Measurements from ENCODE around the gene GSTO2.

GSTO2 gene

GRCh38 chr10:104317269-104317710 is 48.3 kb downstream of the GSTO2 start:
- Histone ChIP-seq H2AFZ (no peak overlapping the region), H3K27ac (no peak overlapping the region), H3K36me3 (ENCODE audit: control insufficient read depth, insufficient read depth, low read length) (no peaks in the 10 kb centered on the region), H3K4me3 (ENCODE audit: low read depth, low read length) (no peak overlapping the region), H3K27me3 (ENCODE audit: control insufficient read depth, insufficient read depth, low read length) (no peaks in the 10 kb centered on the region), H3K4me1 (peaks cover 1% of the 10 kb centered on the region), H3K9ac (no peak overlapping the region), H3K79me2 (peaks cover 2% of the 10 kb centered on the region), H3K4me2 (ENCODE audit: low read length) (no peak overlapping the region), H3K9me3 (ENCODE audit: control insufficient read depth, low read length) (no peaks in the 10 kb centered on the region)
- TF ChIP-seq, protein P1, sequence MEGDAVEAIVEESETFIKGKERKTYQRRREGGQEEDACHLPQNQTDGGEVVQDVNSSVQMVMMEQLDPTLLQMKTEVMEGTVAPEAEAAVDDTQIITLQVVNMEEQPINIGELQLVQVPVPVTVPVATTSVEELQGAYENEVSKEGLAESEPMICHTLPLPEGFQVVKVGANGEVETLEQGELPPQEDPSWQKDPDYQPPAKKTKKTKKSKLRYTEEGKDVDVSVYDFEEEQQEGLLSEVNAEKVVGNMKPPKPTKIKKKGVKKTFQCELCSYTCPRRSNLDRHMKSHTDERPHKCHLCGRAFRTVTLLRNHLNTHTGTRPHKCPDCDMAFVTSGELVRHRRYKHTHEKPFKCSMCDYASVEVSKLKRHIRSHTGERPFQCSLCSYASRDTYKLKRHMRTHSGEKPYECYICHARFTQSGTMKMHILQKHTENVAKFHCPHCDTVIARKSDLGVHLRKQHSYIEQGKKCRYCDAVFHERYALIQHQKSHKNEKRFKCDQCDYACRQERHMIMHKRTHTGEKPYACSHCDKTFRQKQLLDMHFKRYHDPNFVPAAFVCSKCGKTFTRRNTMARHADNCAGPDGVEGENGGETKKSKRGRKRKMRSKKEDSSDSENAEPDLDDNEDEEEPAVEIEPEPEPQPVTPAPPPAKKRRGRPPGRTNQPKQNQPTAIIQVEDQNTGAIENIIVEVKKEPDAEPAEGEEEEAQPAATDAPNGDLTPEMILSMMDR (IDR thresholded peaks at IDR 0.05), result no peak

DNA sequence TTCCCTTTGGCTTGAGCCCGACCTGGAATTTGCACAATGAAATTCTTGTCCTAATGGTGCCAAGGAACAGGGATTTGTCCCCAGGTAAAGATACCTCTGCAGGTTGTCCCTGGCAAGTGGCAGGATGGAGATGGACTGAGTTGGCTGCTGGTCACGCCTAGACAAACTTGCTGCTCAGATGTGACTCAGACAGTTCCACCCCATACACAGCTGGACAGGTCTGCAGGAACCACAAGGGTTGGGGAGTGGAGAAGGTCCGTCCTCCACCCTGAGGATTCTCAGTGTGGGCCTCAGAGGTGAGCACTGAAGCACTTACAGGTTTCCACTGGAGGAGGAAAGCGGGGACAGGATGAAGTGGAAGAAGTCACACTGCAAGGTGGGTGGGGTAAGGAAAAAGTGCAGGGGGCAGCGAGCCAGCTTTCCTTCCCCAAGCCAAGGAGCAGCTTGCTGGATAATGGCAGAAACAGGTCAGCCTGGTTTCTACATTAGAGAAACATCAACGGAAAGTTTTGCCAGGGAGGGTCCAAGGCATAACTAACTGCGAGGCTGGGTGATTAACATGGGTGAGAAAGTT is 48.8 kb downstream of the GSTO2 start:
- no peak overlapping the region for H3K9ac ChIP-seq
- H3K27ac ChIP-seq, result no peak overlapping the region
- TF ChIP-seq, protein P1 (IDR thresholded peaks at IDR 0.05), result no peak
- H3K4me2 ChIP-seq (ENCODE audit: low read length), result no peak overlapping the region
- peaks cover 7% of the 10 kb centered on the region for H3K4me1 ChIP-seq
- H3K79me2 ChIP-seq, result peaks cover 2% of the 10 kb centered on the region
- no peaks in the 10 kb centered on the region for H3K27me3 ChIP-seq (ENCODE audit: control insufficient read depth, insufficient read depth, low read length)
- H3K4me3 ChIP-seq (ENCODE audit: low read depth, low read length), result no peak overlapping the region
- no peaks in the 10 kb centered on the region for H3K36me3 ChIP-seq (ENCODE audit: control insufficient read depth, insufficient read depth, low read length)
- no peaks in the 10 kb centered on the region for H3K9me3 ChIP-seq (ENCODE audit: control insufficient read depth, low read length)
- no peak overlapping the region for H2AFZ ChIP-seq

DNA sequence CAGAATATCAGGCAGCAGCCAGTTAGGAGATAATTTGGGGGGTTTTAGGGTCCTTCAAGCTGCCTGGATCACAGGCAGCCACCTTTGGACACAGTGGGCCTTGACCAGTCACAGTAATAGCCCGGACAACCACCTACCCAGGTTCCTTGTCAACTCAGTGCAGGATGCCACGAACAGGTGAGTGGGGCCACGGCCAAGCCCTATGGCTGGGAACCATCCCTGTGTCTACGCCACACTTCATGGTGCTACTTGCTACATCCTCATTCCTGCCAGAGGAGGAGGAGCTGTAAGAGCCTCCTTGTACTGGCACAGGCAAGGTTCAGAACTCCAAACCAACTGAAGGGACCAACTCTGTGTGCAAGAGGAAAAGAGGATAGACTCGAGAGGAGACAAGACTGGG is 49.3 kb downstream of the GSTO2 start:
- Histone ChIP-seq H3K9me3 (ENCODE audit: control insufficient read depth, low read length) (no peaks in the 10 kb centered on the region), H3K79me2 (peaks cover 2% of the 10 kb centered on the region), H3K27me3 (ENCODE audit: control insufficient read depth, insufficient read depth, low read length) (no peaks in the 10 kb centered on the region), H3K27ac (no peak overlapping the region), H3K4me3 (ENCODE audit: low read depth, low read length) (no peak overlapping the region), H3K36me3 (ENCODE audit: control insufficient read depth, insufficient read depth, low read length) (no peaks in the 10 kb centered on the region), H2AFZ (no peak overlapping the region), H3K4me2 (ENCODE audit: low read length) (no peak overlapping the region), H3K9ac (no peak overlapping the region), H3K4me1 (peaks cover 7% of the 10 kb centered on the region)
- TF ChIP-seq, protein P1 (IDR thresholded peaks at IDR 0.05), result no peak

DNA sequence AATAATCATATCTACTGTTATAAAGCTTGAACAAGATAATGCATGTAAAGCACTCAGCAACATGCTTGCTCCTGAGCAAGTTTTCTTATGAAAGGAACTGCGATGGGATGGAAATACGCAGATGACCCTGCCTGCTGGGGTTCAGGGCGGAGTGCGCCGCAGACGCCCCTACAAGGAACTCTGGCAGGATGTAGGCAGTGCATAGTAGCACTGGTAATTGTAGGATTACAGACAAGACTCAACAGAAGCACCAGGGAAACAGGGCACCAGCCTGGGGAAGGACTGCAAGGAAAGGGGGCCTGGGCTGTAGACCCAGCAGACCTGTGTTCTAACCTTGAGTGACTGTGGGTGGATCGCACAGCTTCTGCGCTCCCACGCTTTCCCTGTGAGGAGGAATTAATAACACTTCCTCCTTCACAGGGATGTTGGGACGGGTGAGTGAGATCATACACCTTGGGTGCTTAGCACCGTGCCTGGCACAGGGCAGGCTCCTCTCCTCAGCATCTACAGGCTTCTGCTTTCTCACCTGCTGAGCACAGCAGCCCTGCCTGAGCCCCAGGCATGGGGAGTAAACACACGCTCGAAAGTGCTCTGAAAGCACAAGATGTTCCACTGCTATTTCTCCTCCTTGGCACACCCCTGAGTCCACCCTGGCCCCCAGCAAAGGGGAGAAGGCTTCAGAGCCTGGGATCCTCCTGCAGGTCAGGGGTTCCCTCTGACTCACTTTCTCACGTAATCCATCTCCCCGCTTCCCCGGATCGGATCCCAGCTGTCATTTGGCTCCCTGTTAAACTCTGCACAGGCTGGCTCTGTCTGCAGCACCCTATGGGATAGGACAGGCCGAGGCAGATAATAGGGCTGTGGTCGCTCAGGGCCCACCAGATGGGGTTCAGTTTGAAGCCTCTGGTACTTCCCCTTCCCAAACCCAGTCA is 50.1 kb downstream of the GSTO2 start:
- Histone ChIP-seq H3K79me2 (peaks cover 3% of the 10 kb centered on the region), H3K27ac (no peak overlapping the region), H3K4me1 (peaks cover 7% of the 10 kb centered on the region), H3K9ac (no peak overlapping the region), H3K4me3 (ENCODE audit: low read depth, low read length) (no peak overlapping the region), H3K4me2 (ENCODE audit: low read length) (no peak overlapping the region), H3K27me3 (ENCODE audit: control insufficient read depth, insufficient read depth, low read length) (no peaks in the 10 kb centered on the region), H2AFZ (no peak overlapping the region), H3K36me3 (ENCODE audit: control insufficient read depth, insufficient read depth, low read length) (no peaks in the 10 kb centered on the region), H3K9me3 (ENCODE audit: control insufficient read depth, low read length) (no peaks in the 10 kb centered on the region)
- TF ChIP-seq, protein P1 (IDR thresholded peaks at IDR 0.05), result no peak
